CD14-positive monocyte (primary cell): ENCODE results near the gene TECPR1. TPM values are rescaled to one million over a fixed set of nuclear protein-coding genes. Genes with fewer than 3 reads are reported as not detected.
A peak's percentile ranks its signal among the peaks of the same experiment; 100 is the strongest.

Experiments used
- DNase-seq, 3 donors: peaks; one replicate each; pipeline ENCODE4 v3.0.0-alpha.2; 2011 to 2022
- H2AFZ ChIP-seq: 2 replicates; pipeline ENCODE4 v1.6.0; 2012; ENCODE audit warnings: mild to moderate bottlenecking, low read depth, low read length, inconsistent platforms; ENCODE audit not compliant: insufficient read depth, poor library complexity, severe bottlenecking
- H3K27ac ChIP-seq, 2 donors: 1 replicate in 1 of 2; 2 replicates in 1 of 2; pipeline ENCODE4 v1.5.1; 2012 to 2013; ENCODE audit warnings: low read length in 2 of 2, control low read depth in 1 of 2, inconsistent platforms in 1 of 2, low read depth in 1 of 2, mild to moderate bottlenecking in 1 of 2
- H3K27me3 ChIP-seq, 2 donors: one replicate each; pipeline versions ENCODE4 v1.6.0 to v1.6.1; 2011 to 2013; ENCODE audit warnings: low read length in 2 of 2; ENCODE audit not compliant: control insufficient read depth in 2 of 2, insufficient read depth in 2 of 2
- H3K36me3 ChIP-seq, 2 donors: replicated peaks in 1 of 2; 1 replicate in 1 of 2; 2 replicates in 1 of 2; pipeline versions ENCODE4 v1.5.1 to v1.6.1; 2012 to 2013; ENCODE audit warnings: low read length in 2 of 2, control low read depth in 1 of 2, inconsistent platforms in 1 of 2, mild to moderate bottlenecking in 1 of 2; ENCODE audit not compliant: insufficient read depth in 2 of 2, control insufficient read depth in 1 of 2
- H3K4me1 ChIP-seq, 2 donors: 1 replicate in 1 of 2; 2 replicates in 1 of 2; pipeline versions ENCODE4 v1.5.1 to v1.6.1; 2012 to 2013; ENCODE audit warnings: low read length in 2 of 2, control low read depth in 1 of 2, inconsistent platforms in 1 of 2, mild to moderate bottlenecking in 1 of 2, moderate library complexity in 1 of 2; ENCODE audit not compliant: insufficient read depth in 2 of 2, control insufficient read depth in 1 of 2
- H3K4me2 ChIP-seq: replicated peaks from 2 replicates; pipeline ENCODE3; 2012; ENCODE audit warnings: low read length, moderate library complexity, mild to moderate bottlenecking; ENCODE audit not compliant: poor library complexity, severe bottlenecking; ENCODE audit errors: extremely low read depth
- H3K4me3 ChIP-seq, 3 experiments: fragments of 200-600 bp in 1 of 3; sonication (generic) in 1 of 3; replicated peaks in 1 of 3; 1 replicate in 2 of 3; 2 replicates in 1 of 3; pipeline ENCODE4 v1.5.1; 2011 to 2013; ENCODE audit warnings: low read length in 3 of 3, mild to moderate bottlenecking in 3 of 3, control low read depth in 2 of 3, low read depth in 2 of 3, inconsistent platforms in 1 of 3, moderate library complexity in 1 of 3
- H3K79me2 ChIP-seq: 2 replicates; pipeline ENCODE4 v1.6.0; 2012; ENCODE audit warnings: mild to moderate bottlenecking, control low read depth, inconsistent platforms, low read length, moderate library complexity; ENCODE audit not compliant: insufficient read depth
- H3K9ac ChIP-seq: 2 replicates; pipeline ENCODE4 v1.6.0; 2017; ENCODE audit warnings: low read length, mild to moderate bottlenecking; ENCODE audit not compliant: insufficient read depth, poor library complexity, severe bottlenecking
- H3K9me3 ChIP-seq, 2 donors: replicated peaks in 1 of 2; 1 replicate in 1 of 2; 2 replicates in 1 of 2; pipeline versions ENCODE4 v1.5.1 to v1.6.1; 2012 to 2013; ENCODE audit warnings: low read length in 2 of 2, control low read depth in 1 of 2; ENCODE audit not compliant: control insufficient read depth in 1 of 2, insufficient read depth in 1 of 2
- H4K20me1 ChIP-seq: 2 replicates; pipeline ENCODE4 v1.6.0; 2012; ENCODE audit warnings: mild to moderate bottlenecking, low read length, control low read depth, moderate library complexity; ENCODE audit not compliant: insufficient read depth
- H3K27ac Mint-ChIP-seq, 7 donors: one replicate each; pipeline ENCODE4 v1.8.0; 2020; ENCODE audit warnings: mild to moderate bottlenecking in 7 of 7, mixed read lengths in 7 of 7, moderate library complexity in 6 of 7, inconsistent platforms in 2 of 7
- H3K27me3 Mint-ChIP-seq, 3 donors: one replicate each; pipeline ENCODE4 v1.8.0; 2021 to 2022; ENCODE audit warnings: low read depth in 3 of 3, mild to moderate bottlenecking in 3 of 3, mixed read lengths in 3 of 3, moderate library complexity in 3 of 3, inconsistent platforms in 1 of 3
- H3K36me3 Mint-ChIP-seq, 2 donors: one replicate each; pipeline ENCODE4 v1.8.0; 2020; ENCODE audit warnings: mixed read lengths in 2 of 2, inconsistent platforms in 1 of 2, mild to moderate bottlenecking in 1 of 2
- H3K4me1 Mint-ChIP-seq: one replicate; pipeline ENCODE4 v1.8.0; 2020; ENCODE audit warnings: mild to moderate bottlenecking, mixed read lengths
- H3K4me3 Mint-ChIP-seq, 2 donors: one replicate each; pipeline ENCODE4 v1.8.0; 2020; ENCODE audit warnings: mild to moderate bottlenecking in 2 of 2, mixed read lengths in 2 of 2, moderate library complexity in 1 of 2
- H3K9me3 Mint-ChIP-seq, 7 donors: one replicate each; pipeline ENCODE4 v1.8.0; 2020 to 2022; ENCODE audit warnings: mixed read lengths in 7 of 7, mild to moderate bottlenecking in 6 of 7, moderate library complexity in 6 of 7, inconsistent platforms in 2 of 7
- WGBS: methylation state at CpG from one replicate; pipeline ENCODE4 v1.1.5; 2013; ENCODE audit warnings: missing lambda C conversion rate; ENCODE audit not compliant: insufficient coverage; 5-methylcytosine and 5-hydroxymethylcytosine counted together
- intact Hi-C, 2 donors: fragments of 100-400 bp; cut with micrococcal nuclease; formaldehyde crosslinking; loops; one replicate each; pipeline versions ENCODE4 v1.15.0 to v1.15.1; 2023
- polyA plus RNA-seq, 3 donors: library from polyadenylated mRNA; depleted of rRNA in 1 of 3; unstranded in 2 of 3; stranded (reverse) in 1 of 3; fragments of 300-500 nt in 2 of 3; fragments of >200 nt in 1 of 3; fragmentation: Illumina TruSeq in 2 of 3; gene quantifications; 1 replicate in 2 of 3; 2 replicates in 1 of 3; pipeline ENCODE4 v1.2.3, GENCODE V29; 2012 to 2021
- TF ChIP-seq, protein P1 (sequence below): fragments of 200-600 bp; IDR thresholded peaks from one replicate; pipeline ENCODE4 v1.8.0; 2022; ENCODE audit warnings: antibody characterized with exemption, mild to moderate bottlenecking

The TECPR1 gene
- polyA plus RNA-seq, 3 donors: 5.7 to 20.0 (median 10.2) TPM

DNA sequence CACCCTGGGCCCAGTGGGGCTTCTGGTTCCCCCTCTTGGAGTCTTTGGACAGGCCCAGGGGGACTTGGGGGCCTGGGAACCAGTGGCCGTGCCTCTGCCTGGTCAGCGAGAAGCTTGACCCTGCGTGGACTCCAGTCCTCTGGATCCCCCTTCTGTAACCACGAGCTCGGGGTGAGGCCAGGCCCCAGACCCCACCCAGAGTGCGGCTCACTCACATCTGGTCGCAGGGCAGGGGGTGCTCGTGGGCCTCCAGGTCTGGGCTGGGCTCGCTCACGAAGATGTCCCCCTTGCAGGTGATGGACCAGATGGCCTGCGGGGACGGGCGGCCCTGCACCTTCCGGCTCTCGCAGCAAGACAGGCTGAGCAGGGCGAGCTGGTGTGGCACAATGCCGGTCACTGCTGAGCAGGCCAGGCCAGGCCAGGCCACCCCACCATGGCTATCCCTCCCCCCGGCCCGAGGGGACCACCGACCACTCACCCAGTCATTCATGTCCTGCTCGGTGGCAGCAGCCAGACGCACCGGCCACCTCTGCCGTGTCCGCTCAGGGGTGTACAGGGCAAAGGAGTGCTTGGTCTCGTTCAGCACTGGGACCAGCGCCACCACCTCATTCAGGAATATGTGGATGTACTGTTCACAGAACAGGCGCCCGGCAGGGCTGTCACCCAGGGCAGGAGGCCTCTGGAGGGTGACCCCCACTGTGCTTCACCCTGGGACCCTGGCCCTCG is 21.1 kb downstream of the TECPR1 start:
- intact Hi-C loops: no loop called here
- no peaks in the 10 kb centered on the region for H3K27me3 Mint-ChIP-seq
- Histone ChIP-seq H4K20me1 (no peaks in the 10 kb centered on the region), H3K4me3 (no peak overlapping the region), H3K4me1 (no peaks in the 10 kb centered on the region), H3K4me2 (no peak overlapping the region), H3K36me3 (peaks cover 61 to 92% of the 10 kb centered on the region in 2 donors), H3K27me3 (no peaks in the 10 kb centered on the region), H3K9me3 (no peaks in the 10 kb centered on the region), H3K79me2 (no peaks in the 10 kb centered on the region), H3K9ac (no peak overlapping the region), H3K27ac (no peak overlapping the region), H2AFZ (no peak overlapping the region)
- no peaks in the 10 kb centered on the region for H3K4me1 Mint-ChIP-seq
- peaks cover 49 to 84% of the 10 kb centered on the region in 2 donors for H3K36me3 Mint-ChIP-seq
- 97% methylated on average over 23 of the region's 30 CpGs for WGBS
- H3K9me3 Mint-ChIP-seq: no peaks in the 10 kb centered on the region
- DNase-seq: no peak
- no peak overlapping the region for H3K27ac Mint-ChIP-seq
- H3K4me3 Mint-ChIP-seq: no peak overlapping the region
- TF ChIP-seq, protein P1, sequence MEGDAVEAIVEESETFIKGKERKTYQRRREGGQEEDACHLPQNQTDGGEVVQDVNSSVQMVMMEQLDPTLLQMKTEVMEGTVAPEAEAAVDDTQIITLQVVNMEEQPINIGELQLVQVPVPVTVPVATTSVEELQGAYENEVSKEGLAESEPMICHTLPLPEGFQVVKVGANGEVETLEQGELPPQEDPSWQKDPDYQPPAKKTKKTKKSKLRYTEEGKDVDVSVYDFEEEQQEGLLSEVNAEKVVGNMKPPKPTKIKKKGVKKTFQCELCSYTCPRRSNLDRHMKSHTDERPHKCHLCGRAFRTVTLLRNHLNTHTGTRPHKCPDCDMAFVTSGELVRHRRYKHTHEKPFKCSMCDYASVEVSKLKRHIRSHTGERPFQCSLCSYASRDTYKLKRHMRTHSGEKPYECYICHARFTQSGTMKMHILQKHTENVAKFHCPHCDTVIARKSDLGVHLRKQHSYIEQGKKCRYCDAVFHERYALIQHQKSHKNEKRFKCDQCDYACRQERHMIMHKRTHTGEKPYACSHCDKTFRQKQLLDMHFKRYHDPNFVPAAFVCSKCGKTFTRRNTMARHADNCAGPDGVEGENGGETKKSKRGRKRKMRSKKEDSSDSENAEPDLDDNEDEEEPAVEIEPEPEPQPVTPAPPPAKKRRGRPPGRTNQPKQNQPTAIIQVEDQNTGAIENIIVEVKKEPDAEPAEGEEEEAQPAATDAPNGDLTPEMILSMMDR: no peak

DNA sequence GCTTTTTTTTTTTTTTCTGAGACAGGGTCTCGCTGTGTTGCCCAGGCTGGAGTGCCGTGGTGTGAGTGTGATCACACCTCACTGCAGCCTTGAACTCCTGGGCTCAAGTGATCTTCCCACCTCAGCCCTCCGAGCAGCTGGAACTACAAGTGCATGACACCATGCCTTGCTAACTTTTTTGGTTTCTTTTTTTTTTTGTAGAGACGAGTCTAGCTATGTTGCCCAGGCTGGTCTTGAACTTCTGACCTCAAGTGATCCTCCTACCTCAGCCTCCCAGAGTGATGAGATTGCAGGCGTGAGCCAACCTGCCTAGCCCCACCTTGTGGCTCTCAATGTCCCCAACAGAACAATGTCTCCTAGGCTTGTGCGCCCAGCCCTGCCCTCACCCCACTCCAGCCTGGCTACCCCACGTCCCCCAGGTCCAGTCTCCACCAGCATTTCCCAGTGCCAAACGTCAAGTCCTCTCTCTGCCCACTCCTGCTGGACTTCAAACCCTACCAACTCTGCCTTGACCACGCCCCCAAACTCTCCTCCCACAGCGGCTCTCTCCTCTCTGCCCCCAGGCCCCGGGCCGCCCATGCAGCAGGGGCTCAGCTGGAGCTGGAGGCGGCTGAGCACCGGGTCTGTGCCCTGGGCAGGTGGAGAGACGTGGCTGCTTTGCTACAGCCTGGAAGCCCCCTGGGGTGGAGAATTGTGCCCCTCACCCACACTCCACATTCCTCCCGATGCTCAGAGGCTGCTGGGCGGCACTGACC is 21.9 kb downstream of the TECPR1 start:
- Mint-ChIP-seq H3K27me3 (peaks cover 0 to under 1% (median 0%) of the 10 kb centered on the region in 3 donors), H3K4me1 (no peaks in the 10 kb centered on the region), H3K9me3 (no peaks in the 10 kb centered on the region), H3K36me3 (peaks cover 54 to 86% of the 10 kb centered on the region in 2 donors), H3K4me3 (no peak overlapping the region), H3K27ac (peak overlapping the region in 3 of 7 donors; percentile 6 to 66 (median 49))
- H3K79me2 ChIP-seq: no peaks in the 10 kb centered on the region
- no peaks in the 10 kb centered on the region for H3K4me1 ChIP-seq
- peaks cover 62 to 95% of the 10 kb centered on the region in 2 donors for H3K36me3 ChIP-seq
- WGBS: 96% methylated on average over 14 of the region's 17 CpGs
- intact Hi-C loops: no loop called here
- no peak overlapping the region for H2AFZ ChIP-seq
- no peaks in the 10 kb centered on the region for H3K9me3 ChIP-seq
- no peak for DNase-seq
- H3K4me3 ChIP-seq: no peak overlapping the region
- TF ChIP-seq, protein P1: no peak
- no peaks in the 10 kb centered on the region for H3K27me3 ChIP-seq
- H3K9ac ChIP-seq: no peak overlapping the region
- H3K27ac ChIP-seq: no peak overlapping the region
- no peak overlapping the region for H3K4me2 ChIP-seq
- no peaks in the 10 kb centered on the region for H4K20me1 ChIP-seq
